ENCODE data around the gene DYNC1I1. TPM values are rescaled to one million over a fixed set of nuclear protein-coding genes. Genes with fewer than 3 reads are reported as not detected.

The DYNC1I1 gene
- total RNA-seq, 4 donors from 2014 or later, result 1.4 to 10.7 (median 3.4) TPM

- H3K4me3 ChIP-seq, result no peak overlapping the region
- no peak for DNase-seq
- no peaks in the 10 kb centered on the region for H3K4me1 ChIP-seq
- TF ChIP-seq POLR2A (IDR thresholded peaks at IDR 0.05) (no peak), CTCF (IDR thresholded peaks at IDR 0.05) (no peak)
- H3K36me3 ChIP-seq, result peaks cover 0 to 26% (median 0%) of the 10 kb centered on the region in 3 donors
- no peak overlapping the region for H3K27ac ChIP-seq
- H3K27me3 ChIP-seq, result no peaks in the 10 kb centered on the region
- H3K9me3 ChIP-seq, result no peaks in the 10 kb centered on the region
Observed at GRCh38 chr7:96122746-96123145, 350.4 kb downstream of the DYNC1I1 start.

- DNase-seq, result no peak
- no peaks in the 10 kb centered on the region for H3K4me1 ChIP-seq
- no peaks in the 10 kb centered on the region for H3K9me3 ChIP-seq
- peaks cover 0 to 16% (median 0%) of the 10 kb centered on the region in 3 donors for H3K36me3 ChIP-seq
- no peak overlapping the region for H3K4me3 ChIP-seq
- H3K27ac ChIP-seq, result no peak overlapping the region
- TF ChIP-seq POLR2A (IDR thresholded peaks at IDR 0.05) (no peak), CTCF (IDR thresholded peaks at IDR 0.05) (no peak)
- H3K27me3 ChIP-seq, result no peaks in the 10 kb centered on the region
Observed at GRCh38 chr7:96126382-96126781, 354.0 kb downstream of the DYNC1I1 start.

DNA sequence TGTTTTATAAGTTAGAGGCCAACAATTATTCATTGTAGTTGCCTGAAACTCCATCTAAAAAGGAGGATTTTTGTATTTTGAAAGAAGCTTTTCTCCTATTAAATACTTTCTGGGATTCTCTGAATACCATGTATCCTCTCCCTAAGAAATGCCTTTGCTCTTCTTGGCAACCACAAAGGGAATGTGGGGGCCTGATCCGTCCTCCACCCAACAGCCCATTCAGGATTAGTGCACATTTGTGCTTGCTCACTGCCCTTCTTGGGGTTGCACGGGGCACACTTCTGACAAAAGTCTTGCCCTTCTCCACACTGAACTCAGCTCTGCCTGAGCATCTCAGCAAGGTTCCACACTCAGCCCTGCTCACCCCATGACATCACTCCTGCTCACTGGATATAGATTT, 355.4 kb downstream of the DYNC1I1 start:
- DNase-seq, result no peak
- Histone ChIP-seq H3K4me3 (no peak overlapping the region), H3K36me3 (peaks cover 0 to 16% (median 0%) of the 10 kb centered on the region in 3 donors), H3K27me3 (no peaks in the 10 kb centered on the region), H3K4me1 (no peaks in the 10 kb centered on the region), H3K9me3 (no peaks in the 10 kb centered on the region), H3K27ac (no peak overlapping the region)
- TF ChIP-seq POLR2A (IDR thresholded peaks at IDR 0.05) (no peak), CTCF (IDR thresholded peaks at IDR 0.05) (no peak)

GRCh38 chr7:96131525-96131924, 359.2 kb downstream of the DYNC1I1 start:
- Histone ChIP-seq H3K4me1 (no peaks in the 10 kb centered on the region), H3K4me3 (no peak overlapping the region), H3K36me3 (peaks cover 0 to 22% (median 0%) of the 10 kb centered on the region in 3 donors), H3K9me3 (no peaks in the 10 kb centered on the region), H3K27ac (no peak overlapping the region), H3K27me3 (no peaks in the 10 kb centered on the region)
- no peak for DNase-seq
- no peak for TF ChIP-seq POLR2A (IDR thresholded peaks at IDR 0.05)
- no peak for TF ChIP-seq CTCF (IDR thresholded peaks at IDR 0.05)

GRCh38 chr7:96135241-96135640, 362.9 kb downstream of the DYNC1I1 start:
- Histone ChIP-seq H3K27ac (no peak overlapping the region), H3K36me3 (peaks cover 0 to 27% (median 0%) of the 10 kb centered on the region in 3 donors), H3K4me1 (no peaks in the 10 kb centered on the region), H3K27me3 (no peaks in the 10 kb centered on the region), H3K4me3 (no peak overlapping the region), H3K9me3 (no peaks in the 10 kb centered on the region)
- no peak for DNase-seq
- TF ChIP-seq POLR2A (IDR thresholded peaks at IDR 0.05), result no peak
- TF ChIP-seq CTCF (IDR thresholded peaks at IDR 0.05), result no peak
